Activated T-helper 9 cell treated with anti-CD3 and anti-CD28 coated beads, Interleukin-2, amount 50 U/mL, for 16 hours (primary cell): ENCODE results near the gene PTPRQ.

ENCODE experiments used
- DNase-seq: peaks from one replicate; pipeline ENCODE4 v3.0.0-alpha.2; 2020; ENCODE audit warnings: low read depth

PTPRQ gene

DNA sequence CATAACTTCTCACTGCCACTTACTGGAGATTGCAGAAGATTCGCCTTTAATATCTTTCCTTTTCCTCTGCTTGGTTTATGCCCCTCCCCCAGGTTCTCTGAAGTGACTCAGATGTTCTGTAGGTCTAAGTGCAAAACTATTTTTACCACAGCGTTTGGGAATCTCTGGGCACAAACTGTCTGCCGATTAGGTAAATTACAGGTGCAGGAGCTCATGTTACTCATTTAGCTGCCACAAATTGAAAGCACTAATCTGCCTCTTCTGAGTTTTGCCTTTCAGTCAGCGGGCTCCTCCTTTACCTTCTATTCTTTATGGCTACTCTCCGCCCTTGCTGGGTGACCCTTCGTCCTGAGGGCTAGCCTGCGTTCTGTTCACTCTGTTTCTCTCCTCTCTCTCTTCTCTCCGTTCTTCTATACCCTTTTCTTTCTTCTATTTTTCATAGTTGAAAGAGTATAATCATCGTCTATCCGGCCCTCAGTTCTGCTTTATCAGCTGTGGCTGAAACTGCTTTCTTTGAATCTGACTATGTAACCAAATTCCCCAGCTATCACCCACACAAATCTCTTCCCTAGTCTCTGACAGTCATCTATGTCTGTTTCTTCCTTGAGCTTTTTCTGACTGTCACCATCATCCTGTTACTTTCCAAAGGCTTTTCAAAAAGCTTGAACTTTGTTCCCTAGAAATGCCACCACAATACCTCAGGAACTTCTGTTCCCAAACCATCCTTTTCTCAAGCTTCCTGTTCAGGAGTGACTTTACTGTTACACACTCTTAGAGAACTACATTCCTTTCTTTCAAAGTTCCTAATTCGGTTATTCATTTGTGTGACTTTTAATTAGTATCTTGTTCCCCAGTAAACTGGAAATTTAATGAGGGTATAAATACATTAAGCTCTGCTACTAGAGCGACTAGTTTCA, 259.1 kb downstream of the PTPRQ start:
- DNase-seq = no peak

GRCh38 chr12:80704420-80704819, 260.4 kb downstream of the PTPRQ start:
- no peak for DNase-seq

GRCh38 chr12:80707126-80707829, 263.2 kb downstream of the PTPRQ start, which contains the start of gene MYF6:
Gene MYF6, plus strand, starts transcription at chr12:80707634. Its CDS starts 86 bp downstream, at chr12:80707720.
- no peak for DNase-seq

DNA sequence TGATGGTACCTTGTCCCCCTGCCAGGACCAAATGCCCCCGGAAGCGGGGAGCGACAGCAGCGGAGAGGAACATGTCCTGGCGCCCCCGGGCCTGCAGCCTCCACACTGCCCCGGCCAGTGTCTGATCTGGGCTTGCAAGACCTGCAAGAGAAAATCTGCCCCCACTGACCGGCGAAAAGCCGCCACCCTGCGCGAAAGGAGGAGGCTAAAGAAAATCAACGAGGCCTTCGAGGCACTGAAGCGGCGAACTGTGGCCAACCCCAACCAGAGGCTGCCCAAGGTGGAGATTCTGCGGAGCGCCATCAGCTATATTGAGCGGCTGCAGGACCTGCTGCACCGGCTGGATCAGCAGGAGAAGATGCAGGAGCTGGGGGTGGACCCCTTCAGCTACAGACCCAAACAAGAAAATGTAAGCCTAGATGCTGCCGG, 263.8 kb downstream of the PTPRQ start:
- DNase-seq = no peak

- no peak for DNase-seq
Measured at GRCh38 chr12:80708259-80708974, 264.4 kb downstream of the PTPRQ start.

GRCh38 chr12:80708975-80709328, 264.9 kb downstream of the PTPRQ start:
- no peak for DNase-seq

DNA sequence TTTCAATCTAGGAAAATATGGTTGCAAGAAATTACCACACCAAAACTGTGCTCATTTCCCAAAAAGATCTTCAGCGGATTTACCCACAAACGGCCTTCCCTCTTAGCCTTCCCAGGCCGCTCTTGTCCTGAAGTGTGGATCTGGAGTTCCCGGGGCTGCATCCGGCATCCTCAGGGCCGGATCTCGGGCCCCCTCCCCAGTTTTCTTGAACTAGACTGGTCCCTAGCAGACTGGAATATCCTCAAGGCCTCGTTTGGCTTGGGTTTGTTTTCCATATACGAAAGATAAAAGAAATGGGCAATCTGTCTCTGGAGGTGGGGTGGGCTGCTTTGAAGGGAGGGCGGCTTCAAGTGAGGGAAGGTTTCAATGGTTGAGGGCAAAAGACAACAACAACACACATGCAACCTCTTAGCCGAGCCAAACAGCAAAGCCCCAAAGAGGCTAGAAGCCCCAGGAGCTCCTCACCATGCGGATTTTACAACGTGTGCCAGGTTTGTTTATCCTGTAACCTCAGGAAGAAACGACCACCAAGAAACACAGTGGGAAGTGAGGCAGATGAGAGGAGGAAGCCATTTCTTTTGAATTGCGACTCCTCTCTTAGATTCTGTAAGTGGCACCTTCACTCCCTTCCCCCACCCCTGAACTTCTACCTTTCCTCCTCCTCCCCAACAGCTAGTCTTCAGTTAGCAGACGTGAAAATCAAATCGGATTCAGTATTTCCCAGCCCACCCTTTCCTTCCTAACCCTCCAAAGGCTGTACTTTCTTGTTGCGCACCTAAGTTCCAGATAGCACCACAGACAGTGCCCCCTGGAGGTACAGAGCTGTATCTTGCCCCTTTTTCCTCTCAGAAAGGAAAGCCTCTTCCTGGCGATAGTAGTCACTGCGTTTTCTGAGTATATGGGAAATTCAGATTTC, 266.0 kb downstream of the PTPRQ start:
- DNase-seq = no peak

- no peak for DNase-seq
Measured at GRCh38 chr12:80710727-80711449, 266.9 kb downstream of the PTPRQ start.

DNA sequence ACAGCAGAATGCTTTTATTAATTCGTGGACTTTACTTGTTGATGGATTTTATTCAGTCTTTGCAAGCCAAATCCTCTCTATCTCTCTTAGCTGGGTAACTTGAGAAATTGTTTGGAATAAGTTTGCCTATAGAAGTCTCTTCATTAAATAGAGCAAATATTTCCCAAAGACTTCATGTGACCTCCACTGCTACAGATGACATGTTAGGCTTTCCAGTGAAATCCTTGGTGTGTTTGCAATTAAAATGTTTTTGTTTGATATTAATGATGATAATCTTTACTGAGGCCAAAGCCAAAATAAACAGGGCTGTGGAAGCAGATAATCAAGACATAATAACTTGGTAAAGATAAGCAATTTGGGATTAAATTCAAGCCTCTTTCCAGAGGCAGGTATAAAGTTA, 267.8 kb downstream of the PTPRQ start:
- DNase-seq = no peak

- no peak for DNase-seq
Measured at GRCh38 chr12:80712866-80713265, 268.8 kb downstream of the PTPRQ start.

DNA sequence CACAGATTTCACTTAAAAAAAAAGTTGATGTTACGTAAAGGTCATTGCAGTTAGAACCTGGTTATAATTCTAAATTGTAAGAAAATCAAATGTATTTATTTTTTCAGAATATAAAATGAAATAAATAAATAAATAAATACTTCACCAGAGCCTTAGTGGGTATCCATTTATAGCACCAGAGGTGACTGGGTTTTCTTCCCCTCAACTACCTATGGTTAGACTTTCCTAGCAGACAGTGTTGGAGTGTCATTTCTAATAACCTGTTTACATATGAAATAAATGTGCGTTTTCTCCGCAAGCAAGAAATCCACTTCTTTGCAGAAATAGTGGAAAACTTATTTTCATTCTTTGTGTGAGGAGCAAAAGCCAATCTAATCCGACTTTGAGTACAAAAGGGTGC, 269.4 kb downstream of the PTPRQ start:
- no peak for DNase-seq

- DNase-seq = no peak
Measured at GRCh38 chr12:80714055-80714454, 270.0 kb downstream of the PTPRQ start.

DNA sequence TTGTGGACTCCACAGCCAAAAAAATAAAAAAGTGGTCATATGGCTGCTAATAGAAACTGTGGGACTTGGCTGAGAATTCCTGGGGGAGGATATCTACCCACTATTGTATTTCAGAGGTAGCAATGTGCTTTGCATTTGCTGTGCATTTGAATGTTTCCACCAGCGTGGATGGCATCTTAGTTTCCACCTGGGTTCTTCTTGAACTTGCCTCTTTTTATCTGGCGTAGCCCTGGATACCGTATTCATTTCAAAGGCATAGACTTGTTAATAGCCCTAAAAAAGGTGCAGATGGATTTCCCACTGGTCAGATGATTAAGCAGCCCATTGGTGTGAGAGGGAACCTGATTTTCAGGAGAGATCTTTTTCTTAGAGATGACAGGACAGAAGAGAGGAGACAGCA, 270.8 kb downstream of the PTPRQ start:
- DNase-seq = no peak

- DNase-seq = no peak
Measured at GRCh38 chr12:80715713-80716249, 271.7 kb downstream of the PTPRQ start.

DNA sequence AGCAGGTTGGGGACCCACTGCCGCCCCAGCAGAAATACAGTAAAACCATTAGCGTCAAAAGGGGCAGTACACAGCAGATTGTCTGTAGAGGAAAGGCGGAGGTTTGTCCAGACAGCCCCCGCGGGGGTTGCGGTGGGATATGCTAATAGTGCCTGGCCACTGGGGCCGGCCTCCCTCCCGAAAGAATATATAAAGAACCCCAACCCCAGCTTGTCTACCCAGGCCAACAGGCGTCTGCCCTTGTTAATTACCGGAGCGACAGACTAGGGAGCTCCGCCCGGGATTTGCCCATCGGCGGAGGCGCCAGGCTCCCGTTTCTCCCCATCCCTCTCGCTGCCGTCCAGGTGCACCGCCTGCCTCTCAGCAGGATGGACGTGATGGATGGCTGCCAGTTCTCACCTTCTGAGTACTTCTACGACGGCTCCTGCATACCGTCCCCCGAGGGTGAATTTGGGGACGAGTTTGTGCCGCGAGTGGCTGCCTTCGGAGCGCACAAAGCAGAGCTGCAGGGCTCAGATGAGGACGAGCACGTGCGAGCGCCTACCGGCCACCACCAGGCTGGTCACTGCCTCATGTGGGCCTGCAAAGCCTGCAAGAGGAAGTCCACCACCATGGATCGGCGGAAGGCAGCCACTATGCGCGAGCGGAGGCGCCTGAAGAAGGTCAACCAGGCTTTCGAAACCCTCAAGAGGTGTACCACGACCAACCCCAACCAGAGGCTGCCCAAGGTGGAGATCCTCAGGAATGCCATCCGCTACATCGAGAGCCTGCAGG, 272.8 kb downstream of the PTPRQ start, which contains the start of gene MYF5:
TSS of gene MYF5 (plus strand) at position 217 of the 774 bp plus-strand sequence. CDS start at position 369, 152 bp downstream.
- no peak for DNase-seq

- no peak for DNase-seq
Measured at GRCh38 chr12:80717856-80718255, 273.8 kb downstream of the PTPRQ start.

GRCh38 chr12:80720516-80720915, 276.5 kb downstream of the PTPRQ start:
- DNase-seq = no peak

GRCh38 chr12:80721326-80721725, 277.3 kb downstream of the PTPRQ start:
- no peak for DNase-seq
